GM10847 (cell line): ENCODE data around the gene MTFMT.

Experiments
- POLR2A ChIP-seq: IDR thresholded peaks from 2 replicates; pipeline ENCODE4 v1.6.1; 2011; ENCODE audit not compliant: insufficient read length; ENCODE audit errors: extremely low read depth

Gene MTFMT

GRCh38 chr15:65051266-65051665 lies 21.8 kb upstream of the MTFMT start:
- no peak for TF ChIP-seq POLR2A

- TF ChIP-seq POLR2A = no peak
Observed at GRCh38 chr15:65050270-65050669, 20.8 kb upstream of the MTFMT start.

GRCh38 chr15:65049418-65049840 lies 20.0 kb upstream of the MTFMT start:
- no peak for TF ChIP-seq POLR2A

- TF ChIP-seq POLR2A = no peak
Observed at GRCh38 chr15:65048241-65048640, 18.8 kb upstream of the MTFMT start.

GRCh38 chr15:65044724-65045481 lies 15.5 kb upstream of the MTFMT start, which contains the start of gene SLC51B:
Gene SLC51B, plus strand, starts transcription at chr15:65045387. Its CDS starts 4,618 bp downstream, at chr15:65050005.
- TF ChIP-seq POLR2A = no peak

- no peak for TF ChIP-seq POLR2A
Observed at GRCh38 chr15:65042776-65043327, 13.4 kb upstream of the MTFMT start.

- TF ChIP-seq POLR2A = no peak
Observed at GRCh38 chr15:65041787-65042186, 12.3 kb upstream of the MTFMT start.

- TF ChIP-seq POLR2A = no peak
Observed at GRCh38 chr15:65040461-65040860, 11.0 kb upstream of the MTFMT start.

- TF ChIP-seq POLR2A = no peak
Observed at GRCh38 chr15:65038836-65039235, 9.4 kb upstream of the MTFMT start.

- no peak for TF ChIP-seq POLR2A
Observed at GRCh38 chr15:65038428-65038827, 9.0 kb upstream of the MTFMT start.

GRCh38 chr15:65037309-65037708 lies 7.9 kb upstream of the MTFMT start:
- TF ChIP-seq POLR2A = no peak

- TF ChIP-seq POLR2A = no peak
Observed at GRCh38 chr15:65034719-65035118, 5.3 kb upstream of the MTFMT start.

GRCh38 chr15:65033659-65034269 lies 4.3 kb upstream of the MTFMT start:
- TF ChIP-seq POLR2A = no peak

GRCh38 chr15:65032801-65033537 lies 3.5 kb upstream of the MTFMT start:
- TF ChIP-seq POLR2A = no peak

- TF ChIP-seq POLR2A = no peak
Observed at GRCh38 chr15:65029736-65030208, 333 bp upstream of the MTFMT start.

- no peak for TF ChIP-seq POLR2A
Observed at GRCh38 chr15:65028338-65028737, 1.1 kb downstream of the MTFMT start.

- no peak for TF ChIP-seq POLR2A
Observed at GRCh38 chr15:65027593-65027992, 1.8 kb downstream of the MTFMT start.
